Endothelial cell of umbilical vein (primary cell): ENCODE measurements around the gene HTRA2. TPM values are rescaled to one million over a fixed set of nuclear protein-coding genes. Genes with fewer than 3 reads are reported as not detected.

Source experiments
- BruUV-seq: library from RNA; stranded (reverse); fragments of 400-500 nt; replicated peaks from 2 replicates; lab custom pipeline; 2021; lab: Mats Ljungman, UMichigan
- CTCF ChIA-PET: fragments of 300-600, 350-600 bp; sonication (Branson Sonifier 250); formaldehyde crosslinking; loops from one replicate; lab custom pipeline; 2021; ENCODE audit warnings: antibody characterized with exemption, inconsistent platforms; lab: Charles Lee
- POLR2A ChIA-PET: fragments of 300-600, 350-600 bp; sonication (Branson Sonifier 250); formaldehyde crosslinking; loops from one replicate; lab custom pipeline; 2021; ENCODE audit warnings: antibody characterized with exemption, inconsistent platforms; lab: Charles Lee
- DNase-seq: peaks from one replicate; pipeline ENCODE4 v3.0.0-alpha.2; 2011; ENCODE audit warnings: low read depth, low spot score
- FAIRE-seq: peaks from 2 replicates; lab custom pipeline; 2011; peaks lifted over from hg19 to GRCh38; lab: Jason Lieb, UNC
- H2AFZ ChIP-seq: 2 replicates; pipeline ENCODE4 v1.6.0; 2012; ENCODE audit warnings: low read depth, low read length, control low read depth, inconsistent platforms
- H3K27ac ChIP-seq: 2 replicates; pipeline ENCODE4 v1.5.1; 2011; ENCODE audit warnings: low read depth, mild to moderate bottlenecking, control low read depth, low read length, moderate library complexity; ENCODE audit not compliant: insufficient read depth
- H3K27me3 ChIP-seq, 2 experiments: 2 replicates each; pipeline versions ENCODE4 v1.6.0 to v1.6.1; 2011; ENCODE audit warnings: low read length in 2 of 2, mixed read lengths in 1 of 2; ENCODE audit not compliant: control insufficient read depth in 2 of 2, insufficient read depth in 2 of 2
- H3K36me3 ChIP-seq, 2 experiments: 2 replicates in 1 of 2; 3 replicates in 1 of 2; pipeline ENCODE4 v1.5.1; 2011; ENCODE audit warnings: low read length in 2 of 2, mild to moderate bottlenecking in 1 of 2, moderate library complexity in 1 of 2; ENCODE audit not compliant: control insufficient read depth in 2 of 2, insufficient read depth in 2 of 2; ENCODE audit errors: extremely low read depth in 1 of 2
- H3K4me1 ChIP-seq: 3 replicates; pipeline ENCODE4 v1.5.1; 2011; ENCODE audit warnings: mild to moderate bottlenecking, low read length; ENCODE audit not compliant: control insufficient read depth, insufficient read depth; ENCODE audit errors: extremely low read depth
- H3K4me2 ChIP-seq: 2 replicates; pipeline ENCODE4 v1.6.1; 2011; ENCODE audit warnings: low read length, control low read depth, mixed read lengths; ENCODE audit not compliant: insufficient read depth
- H3K4me3 ChIP-seq, 3 experiments: fragments of 200-600 bp in 1 of 3; sonication (generic), shearing (Covaris generic) in 1 of 3; replicated peaks in 1 of 3; 2 replicates each; pipeline ENCODE4 v1.5.1; 2011 to 2016; ENCODE audit warnings: control low read depth in 3 of 3, low read length in 3 of 3, mild to moderate bottlenecking in 2 of 3, inconsistent platforms in 1 of 3, low read depth in 1 of 3, moderate library complexity in 1 of 3; ENCODE audit not compliant: insufficient read depth in 1 of 3
- H3K79me2 ChIP-seq: 2 replicates; pipeline ENCODE4 v1.6.0; 2012; ENCODE audit warnings: low read length, inconsistent platforms; ENCODE audit not compliant: control insufficient read depth, insufficient read depth
- H3K9ac ChIP-seq: replicated peaks from 2 replicates; pipeline ENCODE3; 2011; ENCODE audit warnings: low read length, control low read depth; ENCODE audit not compliant: insufficient read depth; ENCODE audit errors: extremely low read depth
- H3K9me1 ChIP-seq: replicated peaks from 3 replicates; pipeline ENCODE4 v1.6.0; 2011; ENCODE audit warnings: mild to moderate bottlenecking, low read length; ENCODE audit not compliant: control insufficient read depth, insufficient read depth; ENCODE audit errors: extremely low read depth
- H3K9me3 ChIP-seq: replicated peaks from 2 replicates; pipeline ENCODE4 v1.5.1; 2012; ENCODE audit warnings: low read length, inconsistent platforms; ENCODE audit not compliant: control insufficient read depth, insufficient read depth
- H4K20me1 ChIP-seq: replicated peaks from 2 replicates; pipeline ENCODE3; 2011; ENCODE audit warnings: mild to moderate bottlenecking, low read length; ENCODE audit not compliant: control insufficient read depth, insufficient read depth; ENCODE audit errors: extremely low read depth
- FOS ChIP-seq: IDR thresholded peaks from 2 replicates; pipeline ENCODE4 v1.6.1; 2011; ENCODE audit warnings: mild to moderate bottlenecking, low read length, moderate library complexity, borderline replicate concordance; ENCODE audit not compliant: insufficient read depth
- JUN ChIP-seq: IDR thresholded peaks from 2 replicates; pipeline ENCODE4 v1.6.1; 2011; ENCODE audit warnings: borderline replicate concordance, low read depth; ENCODE audit not compliant: insufficient read length, insufficient read depth
- MAX ChIP-seq: IDR thresholded peaks from 2 replicates; pipeline ENCODE4 v1.6.1; 2011; ENCODE audit not compliant: insufficient read depth, insufficient read length
- MYC ChIP-seq: IDR thresholded peaks from one replicate; pipeline ENCODE4 v1.6.1; 2011; ENCODE audit warnings: mild to moderate bottlenecking, low read depth, low read length
- POLR2A ChIP-seq: IDR thresholded peaks from 2 replicates; pipeline ENCODE4 v1.6.1; 2012; ENCODE audit warnings: low read depth, mild to moderate bottlenecking, control low read depth, low read length
- dilution Hi-C: fragments of 300-500 bp; cut with MboI; formaldehyde crosslinking; loops from one replicate; pipeline ENCODE4 v1.15.0; 2019; ENCODE audit warnings: low sequenced_read_pairs; ENCODE audit not compliant: extremely low pct_ligation_motif_present
- intact Hi-C: fragments of 100-400 bp; cut with micrococcal nuclease; formaldehyde crosslinking; loops from one replicate; pipeline ENCODE4 v1.10.0; 2022
- polyA plus RNA-seq, 4 experiments: library from polyadenylated mRNA; depleted of rRNA in 3 of 4; stranded (reverse) in 3 of 4; unstranded in 1 of 4; fragments of >200 nt; gene quantifications; 2 replicates each; pipeline versions ENCODE4 v1.2.1 to v1.2.3, GENCODE V29; 2011 to 2012; ENCODE audit warnings: missing spikeins in 1 of 4
- total RNA-seq: library from RNA; stranded (reverse); gene quantifications from 2 replicates; pipeline ENCODE4 v1.2.3, GENCODE V29; 2021
- TF ChIP-seq, protein P1 (sequence below), 2 donors: IDR thresholded peaks; 1 replicate in 1 of 2; 2 replicates in 1 of 2; pipeline ENCODE4 v1.5.1; 2011; ENCODE audit warnings: low read length in 2 of 2, mild to moderate bottlenecking in 2 of 2, moderate library complexity in 2 of 2, control low read depth in 1 of 2, inconsistent platforms in 1 of 2, low read depth in 1 of 2; ENCODE audit not compliant: insufficient read depth in 1 of 2; ENCODE audit errors: extremely low read depth in 1 of 2

The HTRA2 gene
- total and polyA plus RNA-seq, 2 donors (not counting 3 experiments of a cell fraction or from before 2014, with no cell fraction given), result 34.3 to 54.1 TPM

DNA sequence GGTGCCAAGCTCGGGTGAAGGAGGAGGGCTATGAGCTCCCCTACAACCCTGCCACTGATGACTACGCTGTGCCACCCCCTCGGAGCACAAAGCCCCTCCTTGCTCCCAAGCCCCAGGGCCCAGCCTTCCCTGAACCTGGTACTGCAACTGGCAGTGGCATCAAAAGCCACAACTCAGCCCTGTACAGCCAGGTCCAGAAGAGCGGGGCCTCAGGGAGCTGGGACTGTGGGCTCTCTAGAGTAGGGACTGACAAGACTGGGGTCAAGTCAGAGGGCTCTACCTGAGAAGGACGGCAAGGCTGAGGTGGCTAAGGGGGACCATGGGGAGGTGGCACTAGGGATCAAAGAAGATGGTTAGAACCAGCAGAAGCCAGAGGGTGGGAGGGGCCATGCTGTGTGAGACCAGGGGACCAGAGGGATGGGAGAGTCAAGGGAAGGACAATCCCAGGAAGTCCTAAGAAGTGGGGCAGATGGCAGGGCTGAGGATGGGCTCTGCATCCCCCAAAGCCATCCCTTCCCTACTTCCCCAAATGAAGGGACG, 27.2 kb downstream of the HTRA2 start:
- dilution Hi-C loops, result no loop called here
- BruUV-seq, result no TSS peak
- no peak for FAIRE-seq

DNA sequence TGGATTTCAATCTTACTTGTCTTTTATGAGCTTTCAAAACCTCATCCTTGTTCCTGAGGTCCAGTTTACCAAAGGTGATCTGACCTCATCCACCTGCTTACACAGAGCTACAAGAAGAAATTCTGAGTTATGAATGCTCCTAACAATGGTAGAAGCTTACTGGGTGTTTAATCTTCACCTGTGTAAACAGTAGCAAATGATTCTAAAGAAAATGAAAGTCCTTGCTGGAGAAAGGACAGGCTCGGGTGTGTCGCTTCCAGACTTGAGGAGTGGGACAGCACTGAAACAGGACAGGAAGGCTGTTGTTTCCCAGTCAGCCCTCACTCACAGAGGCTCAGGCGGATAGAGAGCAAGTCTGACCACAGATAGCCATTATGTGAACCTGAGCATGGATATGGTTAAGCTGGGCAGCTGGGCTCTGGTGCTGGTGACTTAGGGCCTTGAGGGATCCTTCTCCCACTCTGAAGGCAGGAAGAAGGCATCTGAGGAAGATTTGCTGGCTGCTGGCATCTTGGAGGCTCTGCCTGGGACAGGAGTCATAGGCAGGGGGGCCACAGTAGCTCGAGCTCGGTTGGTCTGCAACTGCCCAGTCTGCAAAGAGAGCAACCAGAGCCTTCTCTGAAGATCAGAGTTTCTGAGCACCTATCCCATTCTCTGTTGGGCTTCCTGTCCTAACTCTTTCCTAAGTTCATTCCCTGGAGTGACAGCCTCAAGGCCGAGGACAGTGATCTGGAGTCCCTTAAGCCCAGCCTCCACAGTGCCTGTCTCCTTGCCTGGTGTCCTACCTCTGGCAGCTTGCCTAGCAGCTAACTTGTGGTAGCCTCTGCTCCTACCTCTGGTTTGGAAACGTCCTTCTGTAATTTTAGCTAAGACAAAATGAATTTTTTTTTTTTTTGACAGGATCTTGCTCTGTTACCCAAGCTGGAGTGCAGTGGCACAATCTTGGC, 28.8 kb downstream of the HTRA2 start:
- H3K9ac ChIP-seq, result no peak overlapping the region
- H3K79me2 ChIP-seq, result no peaks in the 10 kb centered on the region
- peaks cover 0 to 4% of the 10 kb centered on the region in 2 experiments for H3K36me3 ChIP-seq
- H3K9me1 ChIP-seq, result no peaks in the 10 kb centered on the region
- H3K4me3 ChIP-seq, result no peak overlapping the region
- intact Hi-C loops (no loop called here), dilution Hi-C loops (no loop called here)
- no peaks in the 10 kb centered on the region for H3K9me3 ChIP-seq
- H4K20me1 ChIP-seq, result no peaks in the 10 kb centered on the region
- no peak overlapping the region for H3K4me2 ChIP-seq
- CTCF ChIA-PET, result interaction anchor here (1.8 kb wide), 1 partner anchor 30 kb away, joined by 6 read pairs; no protein-coding TSS in a partner anchor
- FAIRE-seq (no peak), DNase-seq (no peak)
- peaks cover 0 to 5% of the 10 kb centered on the region in 2 experiments for H3K27me3 ChIP-seq
- BruUV-seq, result no TSS peak
- H2AFZ ChIP-seq, result no peak overlapping the region
- no peak overlapping the region for H3K27ac ChIP-seq
- TF ChIP-seq MAX (no peak), MYC (no peak), POLR2A (no peak), JUN (no peak)
- TF ChIP-seq, protein P1, sequence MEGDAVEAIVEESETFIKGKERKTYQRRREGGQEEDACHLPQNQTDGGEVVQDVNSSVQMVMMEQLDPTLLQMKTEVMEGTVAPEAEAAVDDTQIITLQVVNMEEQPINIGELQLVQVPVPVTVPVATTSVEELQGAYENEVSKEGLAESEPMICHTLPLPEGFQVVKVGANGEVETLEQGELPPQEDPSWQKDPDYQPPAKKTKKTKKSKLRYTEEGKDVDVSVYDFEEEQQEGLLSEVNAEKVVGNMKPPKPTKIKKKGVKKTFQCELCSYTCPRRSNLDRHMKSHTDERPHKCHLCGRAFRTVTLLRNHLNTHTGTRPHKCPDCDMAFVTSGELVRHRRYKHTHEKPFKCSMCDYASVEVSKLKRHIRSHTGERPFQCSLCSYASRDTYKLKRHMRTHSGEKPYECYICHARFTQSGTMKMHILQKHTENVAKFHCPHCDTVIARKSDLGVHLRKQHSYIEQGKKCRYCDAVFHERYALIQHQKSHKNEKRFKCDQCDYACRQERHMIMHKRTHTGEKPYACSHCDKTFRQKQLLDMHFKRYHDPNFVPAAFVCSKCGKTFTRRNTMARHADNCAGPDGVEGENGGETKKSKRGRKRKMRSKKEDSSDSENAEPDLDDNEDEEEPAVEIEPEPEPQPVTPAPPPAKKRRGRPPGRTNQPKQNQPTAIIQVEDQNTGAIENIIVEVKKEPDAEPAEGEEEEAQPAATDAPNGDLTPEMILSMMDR (IDR thresholded peaks at IDR 0.05; ENCODE audit: extremely low read depth in 1 of 2, insufficient read depth in 1 of 2, low read depth in 1 of 2, low read length in 2 of 2), result no peak
- H3K4me1 ChIP-seq, result peaks cover 7% of the 10 kb centered on the region
- POLR2A ChIA-PET, result no interaction called here

More for the DNA sequence above, 27.2 kb downstream of the HTRA2 start:
- Histone ChIP-seq H3K4me3 (no peak overlapping the region), H3K79me2 (no peaks in the 10 kb centered on the region), H3K9me1 (no peaks in the 10 kb centered on the region), H3K36me3 (peaks cover 0 to 4% of the 10 kb centered on the region in 2 experiments), H3K9me3 (no peaks in the 10 kb centered on the region), H3K9ac (no peak overlapping the region), H3K4me1 (peaks cover 7% of the 10 kb centered on the region), H4K20me1 (no peaks in the 10 kb centered on the region), H3K27ac (no peak overlapping the region), H3K4me2 (no peak overlapping the region), H3K27me3 (peaks cover 0 to 5% of the 10 kb centered on the region in 2 experiments), H2AFZ (no peak overlapping the region)
- intact Hi-C loops, result no loop called here
- DNase-seq, result no peak
- POLR2A ChIA-PET, result no interaction called here
- TF ChIP-seq JUN (no peak), FOS (no peak), MAX (no peak), MYC (no peak), POLR2A (no peak)
- CTCF ChIA-PET, result no interaction called here
